Coronary artery (tissue), 2 donors: ENCODE measurements around the gene PRTN3.

Source experiments
- DNase-seq: peaks from one replicate; pipeline ENCODE4 v3.0.0-alpha.2; 2017; ENCODE audit warnings: low spot score
- H3K27ac ChIP-seq, 2 donors: fragments of 200-600 bp; sonication (generic); one replicate each; pipeline ENCODE4 v1.5.1; 2016 to 2019
- H3K4me3 ChIP-seq: fragments of 200-600 bp; sonication (generic); 2 replicates; pipeline ENCODE4 v1.5.1; 2016; ENCODE audit warnings: mild to moderate bottlenecking, moderate library complexity
- TF ChIP-seq, protein P1 (sequence below): fragments of 200-600 bp; sonication (generic); IDR thresholded peaks from one replicate; pipeline ENCODE4 v1.5.1; 2019; ENCODE audit warnings: antibody characterized with exemption

PRTN3 gene

GRCh38 chr19:871446-872265 lies 30.9 kb downstream of the PRTN3 start:
- DNase-seq = no peak
- Histone ChIP-seq H3K27ac (peak overlapping the region in 1 of 2 donors; percentile 62), H3K4me3 (no peak overlapping the region)
- TF ChIP-seq, protein P1, sequence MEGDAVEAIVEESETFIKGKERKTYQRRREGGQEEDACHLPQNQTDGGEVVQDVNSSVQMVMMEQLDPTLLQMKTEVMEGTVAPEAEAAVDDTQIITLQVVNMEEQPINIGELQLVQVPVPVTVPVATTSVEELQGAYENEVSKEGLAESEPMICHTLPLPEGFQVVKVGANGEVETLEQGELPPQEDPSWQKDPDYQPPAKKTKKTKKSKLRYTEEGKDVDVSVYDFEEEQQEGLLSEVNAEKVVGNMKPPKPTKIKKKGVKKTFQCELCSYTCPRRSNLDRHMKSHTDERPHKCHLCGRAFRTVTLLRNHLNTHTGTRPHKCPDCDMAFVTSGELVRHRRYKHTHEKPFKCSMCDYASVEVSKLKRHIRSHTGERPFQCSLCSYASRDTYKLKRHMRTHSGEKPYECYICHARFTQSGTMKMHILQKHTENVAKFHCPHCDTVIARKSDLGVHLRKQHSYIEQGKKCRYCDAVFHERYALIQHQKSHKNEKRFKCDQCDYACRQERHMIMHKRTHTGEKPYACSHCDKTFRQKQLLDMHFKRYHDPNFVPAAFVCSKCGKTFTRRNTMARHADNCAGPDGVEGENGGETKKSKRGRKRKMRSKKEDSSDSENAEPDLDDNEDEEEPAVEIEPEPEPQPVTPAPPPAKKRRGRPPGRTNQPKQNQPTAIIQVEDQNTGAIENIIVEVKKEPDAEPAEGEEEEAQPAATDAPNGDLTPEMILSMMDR = no peak

- H3K4me3 ChIP-seq = no peak overlapping the region
- no peak for DNase-seq
- peak overlapping the region in 1 of 2 donors; percentile 62 for H3K27ac ChIP-seq
- TF ChIP-seq, protein P1 = no peak
These were observed 31.6 kb downstream of the PRTN3 start for GRCh38 chr19:872266-872951.

DNA sequence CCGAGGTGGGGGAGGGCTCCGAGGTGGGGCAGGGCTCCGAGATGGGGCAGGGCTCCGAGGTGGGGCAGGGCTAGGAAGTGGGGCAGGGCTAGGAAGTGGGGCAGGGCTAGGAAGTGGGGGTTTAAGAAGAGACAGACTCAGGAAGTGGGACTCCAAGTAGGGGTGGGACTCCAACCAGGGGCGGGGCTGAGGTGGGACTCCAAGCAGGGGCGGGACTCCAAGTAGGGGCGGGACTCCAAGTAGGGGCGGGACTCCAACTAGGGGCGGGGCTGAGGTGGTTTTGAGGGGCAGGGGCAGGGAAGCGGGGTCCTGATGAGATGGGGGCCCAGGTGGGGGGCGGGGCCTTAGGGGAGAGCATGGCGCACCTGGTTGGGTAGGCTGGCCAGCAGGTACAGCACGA lies 32.3 kb downstream of the PRTN3 start:
- DNase-seq = no peak
- Histone ChIP-seq H3K27ac (no peak overlapping the region), H3K4me3 (no peak overlapping the region)
- TF ChIP-seq, protein P1 = no peak

- Histone ChIP-seq H3K4me3 (no peak overlapping the region), H3K27ac (no peak overlapping the region)
- TF ChIP-seq, protein P1 = no peak
- no peak for DNase-seq
These were observed 32.8 kb downstream of the PRTN3 start for GRCh38 chr19:873561-874041.

DNA sequence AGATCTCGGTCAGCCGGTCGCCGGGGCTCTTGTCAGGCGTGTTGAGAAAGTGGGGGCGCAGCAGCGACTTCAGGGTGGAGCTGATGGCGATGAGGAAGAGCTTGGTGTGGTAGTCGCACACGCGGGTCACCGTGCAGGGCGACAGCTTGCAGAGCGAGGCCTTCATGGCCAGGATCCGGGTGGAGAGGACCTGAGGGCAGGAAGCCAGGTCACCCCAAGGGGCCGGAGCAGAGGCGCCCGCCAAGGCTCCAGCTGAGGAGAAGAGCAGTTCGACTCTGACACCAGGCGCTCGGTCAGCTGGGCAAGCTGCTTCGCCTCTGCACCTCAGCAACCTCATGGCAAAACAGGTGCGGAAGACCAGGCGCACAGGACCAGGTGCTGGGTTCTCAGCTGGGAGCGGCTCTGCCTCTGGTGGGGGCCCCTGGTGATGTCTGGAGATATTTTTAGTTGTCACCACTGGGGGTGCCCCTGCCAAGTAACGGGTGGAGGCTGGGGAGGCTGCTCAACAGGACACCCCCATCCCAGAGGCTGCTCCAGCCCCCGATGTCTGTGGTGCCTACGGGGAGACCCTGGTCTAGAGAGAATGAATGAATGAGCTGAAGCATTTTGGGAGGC lies 34.6 kb downstream of the PRTN3 start:
- DNase-seq = no peak
- Histone ChIP-seq H3K4me3 (no peak overlapping the region), H3K27ac (no peak overlapping the region)
- TF ChIP-seq, protein P1 = no peak

DNA sequence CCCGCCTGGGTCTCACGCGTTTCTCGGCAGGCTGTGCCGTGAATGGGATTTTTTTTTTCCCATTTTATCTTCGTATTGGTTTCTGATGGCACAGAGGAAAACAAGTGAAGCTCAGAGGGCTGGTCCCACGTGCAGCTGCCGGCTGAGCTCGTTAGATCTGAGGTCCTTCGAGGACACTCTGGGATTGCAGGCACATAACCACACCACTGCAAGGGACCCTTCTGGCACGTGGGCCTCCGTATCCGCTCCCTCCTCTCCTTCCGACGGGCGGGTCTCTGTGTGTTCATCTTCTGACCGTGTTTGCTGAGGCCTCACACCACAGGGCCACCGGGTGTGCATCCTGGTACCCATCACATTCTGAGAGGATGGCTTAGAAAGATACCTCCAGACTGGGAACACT lies 35.3 kb downstream of the PRTN3 start:
- no peak for DNase-seq
- TF ChIP-seq, protein P1 = no peak
- Histone ChIP-seq H3K4me3 (no peak overlapping the region), H3K27ac (no peak overlapping the region)
